ENCODE results near the gene RGCC.

Gene RGCC

DNA sequence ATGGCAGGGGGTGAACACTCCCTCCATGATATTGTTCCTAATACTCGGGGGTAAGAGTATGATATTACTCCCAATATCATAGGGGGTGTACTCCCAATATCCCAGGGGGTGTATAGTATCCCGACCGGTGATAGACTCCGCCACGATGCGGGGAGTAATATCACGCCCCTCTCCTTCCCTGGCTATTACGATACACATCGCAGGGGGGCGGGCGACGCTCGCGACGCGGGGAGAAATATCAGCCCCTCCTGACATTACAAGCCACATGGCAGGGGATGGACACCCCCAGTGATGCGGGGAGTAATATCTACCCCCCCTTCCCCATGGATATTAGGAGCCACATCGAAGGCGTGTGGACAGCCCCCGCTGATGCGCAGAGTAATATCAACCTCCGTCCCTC, 3.2 kb upstream of the RGCC start:
- DNase-seq: no peak

DNA sequence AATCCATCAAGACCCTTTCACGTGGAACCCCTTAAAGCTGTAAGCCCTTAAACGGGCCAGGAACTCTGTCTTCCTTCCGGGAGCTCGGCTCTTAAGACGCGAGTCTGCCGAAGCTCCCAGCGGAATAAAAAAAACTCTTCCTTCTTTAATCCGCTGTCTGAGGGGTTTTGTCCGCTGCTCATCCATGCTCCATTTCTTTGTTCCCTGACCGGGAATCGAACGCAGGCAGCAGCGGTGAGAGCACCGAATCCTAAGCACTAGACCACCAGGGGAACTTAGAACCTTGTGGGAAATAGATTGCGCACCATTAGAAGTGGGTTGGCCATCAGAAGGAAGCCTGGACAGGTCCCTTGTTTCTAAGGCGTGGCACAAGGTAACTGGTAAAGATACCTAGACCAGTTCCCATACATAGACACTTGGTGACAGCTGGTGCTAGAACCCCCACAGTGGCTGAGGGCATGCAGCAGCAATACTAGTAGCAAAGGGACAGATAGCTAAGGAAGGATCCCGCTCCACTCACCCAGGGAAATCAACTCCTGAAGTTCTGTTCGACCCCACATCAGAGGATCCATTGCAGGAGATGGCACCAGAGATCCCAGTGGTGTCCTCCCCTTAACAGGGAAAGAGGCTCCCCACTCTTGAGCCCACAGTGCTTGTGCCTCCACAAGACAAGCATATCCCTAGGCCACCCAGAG, 1.5 kb upstream of the RGCC start:
- DNase-seq: no peak

DNA sequence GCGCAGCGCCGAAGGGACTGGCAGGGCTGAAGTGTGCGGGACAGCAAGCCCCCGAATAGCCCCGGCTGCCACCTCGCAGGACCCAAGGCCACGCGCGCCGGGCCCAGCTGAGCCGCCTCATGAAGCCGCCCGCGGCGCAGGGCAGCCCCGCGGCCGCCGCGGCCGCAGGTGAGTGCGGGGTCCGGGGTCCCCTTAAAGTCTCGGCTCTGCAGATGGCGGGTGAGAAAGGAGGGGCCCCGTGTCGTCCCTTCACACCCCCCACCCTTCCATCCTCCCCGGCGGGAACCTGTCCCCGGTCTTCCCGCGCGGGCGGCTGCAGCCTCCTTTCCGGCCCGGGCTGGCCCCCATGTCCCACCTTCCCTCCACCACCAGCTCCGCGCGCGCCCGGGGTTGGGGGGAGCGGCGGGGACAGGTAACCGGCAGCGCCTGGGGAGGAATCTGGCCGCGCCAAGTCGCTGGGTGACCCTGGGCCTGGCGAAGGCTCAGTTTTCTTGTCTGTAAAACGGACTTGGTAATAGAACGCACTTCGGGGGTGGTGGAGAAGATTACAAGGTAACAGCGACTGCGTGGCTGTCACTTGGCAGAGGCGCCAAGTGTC, 338 bp downstream of the RGCC start:
- DNase-seq: peak; percentile 42

DNA sequence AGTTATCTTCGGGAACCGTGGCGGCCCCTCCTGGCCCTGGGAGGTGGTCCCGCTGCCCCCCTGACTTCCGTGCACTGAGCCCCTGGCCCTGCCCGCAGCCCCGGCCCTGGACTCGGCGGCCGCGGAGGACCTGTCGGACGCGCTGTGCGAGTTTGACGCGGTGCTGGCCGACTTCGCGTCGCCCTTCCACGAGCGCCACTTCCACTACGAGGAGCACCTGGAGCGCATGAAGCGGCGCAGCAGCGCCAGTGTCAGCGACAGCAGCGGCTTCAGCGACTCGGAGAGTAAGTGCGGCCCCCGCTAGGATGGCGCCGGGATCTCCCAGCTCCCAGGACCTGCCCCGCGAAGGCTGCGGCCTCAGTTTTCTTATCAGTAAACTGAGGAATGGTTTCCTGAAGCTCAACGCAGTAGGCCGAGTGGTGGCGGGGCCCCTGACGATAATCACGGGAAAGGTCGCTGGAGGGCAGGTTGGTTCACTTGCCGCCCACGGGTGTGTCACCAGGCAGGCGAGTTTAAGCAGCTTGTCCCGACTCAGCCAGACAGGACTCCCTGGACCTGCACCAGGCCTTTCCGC, 924 bp downstream of the RGCC start:
- peak; percentile 46 for DNase-seq

DNA sequence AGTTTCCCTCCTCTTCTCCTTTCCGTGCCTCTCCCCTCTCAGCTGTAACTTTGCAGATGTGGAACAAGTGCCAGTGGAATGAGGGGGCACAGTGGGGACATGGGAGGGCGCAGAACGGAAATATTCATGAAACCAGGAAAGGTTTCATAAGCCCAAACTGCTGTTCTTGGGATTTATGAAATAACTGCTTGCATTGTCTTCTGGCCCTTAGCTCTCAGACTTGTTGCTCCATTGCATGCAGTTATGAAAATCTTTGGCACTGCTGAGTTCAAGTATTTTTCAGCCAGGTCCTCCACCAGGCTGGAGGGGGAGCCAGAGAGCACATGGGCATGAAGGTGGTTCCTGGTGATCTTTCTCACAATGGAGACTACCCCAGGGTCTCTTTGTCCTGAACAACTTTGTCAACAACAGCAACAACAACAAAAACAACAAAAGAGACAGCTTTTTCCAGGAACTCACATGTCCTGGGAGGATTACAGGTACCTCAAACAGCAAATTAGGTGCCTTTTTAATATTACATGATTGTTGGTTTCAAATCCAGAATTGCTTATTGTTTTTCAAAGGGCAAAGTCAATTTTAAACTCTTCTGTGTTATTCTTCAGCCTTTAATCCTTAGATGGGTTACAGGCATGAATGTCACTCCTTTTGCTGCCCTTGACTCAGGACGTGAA, 1.5 kb downstream of the RGCC start:
- DNase-seq: peak; percentile 80

DNA sequence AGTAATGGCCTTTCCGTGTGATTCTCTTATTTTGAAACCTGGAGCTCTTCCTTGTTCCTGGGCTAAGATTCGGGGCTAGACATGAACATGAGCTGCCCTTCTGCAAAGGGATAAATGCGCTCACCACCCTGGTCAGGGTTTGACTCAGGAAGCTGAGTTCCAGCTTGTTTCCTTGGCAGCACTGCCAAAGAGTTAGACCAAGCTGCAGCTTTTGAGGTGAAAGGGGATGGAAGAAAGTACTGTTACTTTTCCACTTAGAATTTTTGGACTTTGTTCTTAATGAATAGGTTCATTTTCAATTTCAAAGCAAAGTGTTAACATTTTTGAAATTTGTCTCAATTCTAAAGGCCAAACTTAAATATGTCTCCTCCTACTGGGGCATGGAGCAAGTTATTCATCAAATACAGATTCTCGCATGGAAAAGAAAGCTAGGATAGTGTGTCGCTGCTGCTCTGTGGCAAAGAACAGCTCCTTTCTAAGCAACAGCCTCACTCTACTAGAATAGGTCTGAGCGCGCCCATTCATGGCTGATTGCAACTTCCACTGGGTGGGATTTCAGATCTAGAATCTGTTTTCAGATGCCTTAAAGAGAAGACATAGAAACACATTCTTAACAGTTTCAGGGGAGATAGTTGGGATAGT, 2.2 kb downstream of the RGCC start:
- DNase-seq: no peak

DNA sequence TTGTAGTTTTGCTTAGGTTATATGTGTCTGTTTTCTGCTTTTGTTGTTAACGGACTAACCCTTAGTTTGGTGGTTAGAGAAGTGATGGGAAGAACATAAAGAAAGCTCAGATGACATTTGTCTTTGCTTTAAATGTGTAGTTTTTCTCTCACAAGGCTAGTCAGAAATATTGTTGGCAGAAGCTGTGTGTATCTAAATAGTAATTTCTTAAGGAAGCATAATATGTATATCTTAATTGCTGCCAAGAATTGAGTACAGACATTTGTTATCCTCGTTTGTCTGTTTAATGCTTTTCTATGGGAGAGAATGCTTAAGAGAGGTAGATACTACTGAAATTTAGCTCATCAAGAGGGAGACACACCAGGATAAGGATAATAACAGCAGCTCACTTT, 2.7 kb downstream of the RGCC start:
- no peak for DNase-seq

DNA sequence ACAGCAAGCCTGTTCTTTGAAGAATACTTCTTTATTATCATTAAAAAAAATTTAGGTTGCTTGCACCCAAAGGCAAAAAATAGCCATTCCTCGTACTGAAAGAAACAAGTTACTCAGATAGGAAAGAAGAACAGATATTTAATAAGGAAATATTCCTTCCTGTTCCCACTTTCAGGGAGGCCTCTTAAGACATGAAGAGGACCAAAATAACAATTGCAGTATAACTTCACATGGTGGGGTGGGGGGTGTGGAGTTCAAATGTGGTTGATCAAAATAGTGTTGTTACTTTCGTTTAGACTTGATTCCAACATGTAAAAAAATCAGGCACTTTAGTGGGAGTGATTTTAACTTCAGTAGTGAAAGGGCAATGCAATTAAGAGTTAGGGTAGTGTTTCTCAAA, 3.6 kb downstream of the RGCC start:
- no peak for DNase-seq

DNA sequence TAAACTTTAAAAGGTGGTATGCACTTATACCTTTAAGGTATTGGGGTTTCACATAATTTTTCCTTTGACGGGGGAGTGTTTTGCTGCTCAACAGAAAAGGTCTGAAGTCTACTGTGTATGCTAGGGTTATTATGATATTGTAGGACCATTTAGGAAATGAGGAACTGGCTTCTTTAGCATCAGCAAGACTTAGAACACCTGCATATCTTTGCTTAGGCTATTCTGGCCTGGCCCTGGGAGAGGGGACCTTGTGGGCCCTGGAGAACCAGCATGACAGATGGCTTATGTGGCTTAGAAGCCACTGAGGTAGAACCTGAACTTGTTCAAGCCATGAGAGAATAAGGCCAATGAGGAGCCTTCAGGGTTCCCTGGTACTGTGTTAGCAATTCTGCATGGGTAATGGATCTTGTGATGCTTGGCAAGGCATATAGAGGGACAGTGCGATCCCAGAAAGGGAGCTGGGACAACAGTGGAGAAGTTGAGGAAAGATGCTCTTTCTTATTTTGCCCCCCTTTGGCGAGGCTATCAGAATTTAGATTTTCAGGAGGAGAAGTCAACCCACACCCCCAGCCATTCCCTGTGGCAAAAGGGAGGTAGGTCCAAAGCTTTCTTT, 4.3 kb downstream of the RGCC start:
- DNase-seq: no peak

DNA sequence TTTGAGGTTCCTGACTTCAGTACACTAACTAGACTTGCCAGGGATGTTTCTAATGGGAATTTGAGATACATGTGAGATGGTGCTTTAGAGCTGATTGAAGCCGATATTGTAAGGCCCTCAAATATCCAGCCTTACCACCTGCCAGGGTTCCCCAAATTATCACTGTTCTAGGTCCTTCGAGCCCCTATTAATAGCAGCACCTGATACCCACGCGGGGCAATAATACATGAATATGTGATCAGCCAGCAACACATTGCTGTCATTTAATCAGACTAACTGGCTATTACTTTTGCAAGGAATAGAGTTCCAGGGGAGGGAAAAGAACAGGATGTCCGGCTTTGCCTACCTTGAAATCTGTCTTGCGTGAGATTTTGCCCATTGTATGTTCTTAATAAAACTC, 5.1 kb downstream of the RGCC start:
- DNase-seq: no peak

DNA sequence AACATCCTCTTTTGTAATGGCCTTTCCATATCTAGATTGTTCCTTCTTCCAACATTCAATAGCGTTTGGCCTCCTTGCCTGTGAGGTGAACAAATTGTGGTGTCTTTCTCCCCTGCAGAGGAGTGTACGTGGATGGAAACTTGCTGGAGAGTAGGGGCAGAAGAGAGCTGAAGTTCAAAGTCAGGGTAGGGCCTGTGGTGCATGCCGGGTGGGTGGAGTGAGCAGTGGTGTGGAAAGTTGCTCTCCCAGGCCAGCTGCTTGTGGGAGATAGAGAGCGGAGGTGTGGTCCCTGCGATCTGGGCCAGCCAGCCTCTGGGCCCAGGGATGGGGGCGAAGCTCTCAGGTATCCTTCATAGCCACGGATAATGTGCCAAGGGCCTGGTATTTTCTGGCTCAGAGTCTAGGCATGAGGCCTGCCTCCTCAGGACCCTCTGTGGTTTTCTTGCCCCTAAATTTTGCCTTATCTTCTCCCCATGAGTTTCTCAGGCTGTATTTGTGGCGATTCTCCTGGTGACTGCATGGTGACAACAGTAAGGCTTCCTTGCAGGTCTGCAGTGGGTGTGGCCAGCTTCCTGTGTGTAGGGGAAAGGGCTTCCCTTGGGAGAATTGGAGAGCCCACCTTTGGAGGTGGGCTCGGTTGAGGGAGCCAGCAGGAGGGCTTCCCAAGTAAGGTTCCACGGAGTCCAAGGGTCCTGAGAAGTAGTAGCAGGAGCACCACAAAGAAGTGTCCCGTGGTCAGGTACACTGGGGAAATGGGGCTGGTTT, 6.7 kb downstream of the RGCC start:
- no peak for DNase-seq

DNA sequence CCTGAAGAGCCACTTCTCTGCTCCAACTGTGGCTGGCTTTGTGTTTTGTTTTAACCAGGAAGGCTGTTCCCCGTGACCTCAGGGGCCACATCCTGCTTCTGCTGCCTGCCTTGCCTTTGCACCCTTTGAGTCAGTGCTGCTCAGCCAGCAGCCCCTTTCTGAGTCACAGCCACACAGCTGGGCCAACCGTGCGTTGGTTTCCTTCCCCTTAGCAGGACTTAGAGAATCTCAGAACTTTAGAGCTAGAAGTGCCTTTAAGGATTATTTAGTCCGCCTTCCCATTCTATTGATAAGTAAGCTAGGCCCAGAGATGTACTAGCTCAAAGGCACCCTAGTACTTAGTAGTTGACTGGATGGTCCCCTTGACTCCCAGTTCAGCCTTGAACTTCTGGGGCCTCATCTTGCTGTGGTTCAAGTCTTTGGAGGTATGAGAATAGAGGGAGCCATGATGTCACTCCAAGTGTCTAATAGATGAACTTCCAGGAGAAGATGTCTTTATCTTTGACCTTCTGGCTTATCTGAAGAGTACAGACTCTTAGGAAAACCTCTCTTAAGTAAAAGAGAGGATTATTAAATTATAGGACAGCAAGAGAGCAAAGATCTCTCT, 8.0 kb downstream of the RGCC start:
- peak; percentile 94 for DNase-seq

DNA sequence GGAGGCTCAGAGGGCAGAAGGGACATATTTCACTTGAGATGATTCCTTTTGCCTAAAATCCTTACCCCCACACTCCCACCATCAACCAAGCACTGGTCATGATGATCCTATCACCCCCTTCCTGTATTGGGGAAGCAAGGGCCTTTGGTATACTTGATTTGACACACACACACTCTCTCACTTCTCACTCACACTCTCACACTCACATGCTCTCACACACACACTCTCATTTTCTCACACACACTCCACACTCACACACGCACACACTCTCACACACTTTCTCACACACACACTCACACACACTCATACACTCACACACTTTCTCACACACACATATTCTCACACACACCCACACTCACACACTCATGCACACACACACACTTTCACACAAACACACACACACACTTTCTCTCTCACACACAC, 8.6 kb downstream of the RGCC start:
- DNase-seq: peak; percentile 48

DNA sequence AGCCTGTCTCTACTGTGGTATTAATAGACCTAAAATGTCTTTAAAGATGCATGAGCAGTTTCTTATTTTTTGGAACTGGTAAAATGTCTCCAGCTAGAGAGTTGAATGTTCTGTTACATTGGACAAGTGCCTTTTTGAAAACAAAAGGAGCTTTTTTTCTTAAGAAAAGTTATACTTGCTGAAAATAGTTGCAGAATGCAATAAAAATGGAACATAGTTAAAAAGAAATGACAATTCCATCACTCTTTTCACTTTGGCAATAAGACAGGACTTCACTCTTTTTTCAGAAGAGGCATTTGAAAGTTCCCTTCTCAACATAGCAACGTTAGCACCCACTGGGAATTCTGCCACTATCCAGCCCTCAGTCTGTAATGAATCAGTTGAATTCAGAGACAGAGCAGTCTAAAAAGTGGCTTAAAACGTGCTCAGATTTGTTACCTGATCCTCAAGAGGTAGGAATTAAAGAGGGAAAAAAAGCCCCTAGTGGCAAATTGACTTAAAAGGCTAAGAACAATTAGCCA, 10.1 kb downstream of the RGCC start:
- DNase-seq: no peak

DNA sequence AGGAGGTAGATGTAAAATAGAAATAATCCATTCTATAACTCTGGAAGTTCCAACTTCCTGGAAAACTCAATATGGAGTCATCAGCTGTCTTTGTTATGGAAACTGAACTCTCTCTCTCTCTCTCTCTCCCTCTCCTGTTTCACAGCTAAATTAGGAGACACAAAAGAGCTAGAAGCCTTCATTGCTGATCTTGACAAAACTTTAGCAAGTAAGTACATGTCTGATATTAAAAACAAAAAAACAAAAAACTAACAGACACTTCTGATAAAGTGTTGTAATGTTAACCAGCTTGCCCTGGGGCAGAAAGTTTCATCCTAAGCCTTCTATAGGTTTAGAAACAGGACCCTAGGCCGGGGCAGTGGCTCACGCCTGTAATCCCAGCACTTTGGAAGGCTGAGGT, 11.3 kb downstream of the RGCC start:
- DNase-seq: no peak

DNA sequence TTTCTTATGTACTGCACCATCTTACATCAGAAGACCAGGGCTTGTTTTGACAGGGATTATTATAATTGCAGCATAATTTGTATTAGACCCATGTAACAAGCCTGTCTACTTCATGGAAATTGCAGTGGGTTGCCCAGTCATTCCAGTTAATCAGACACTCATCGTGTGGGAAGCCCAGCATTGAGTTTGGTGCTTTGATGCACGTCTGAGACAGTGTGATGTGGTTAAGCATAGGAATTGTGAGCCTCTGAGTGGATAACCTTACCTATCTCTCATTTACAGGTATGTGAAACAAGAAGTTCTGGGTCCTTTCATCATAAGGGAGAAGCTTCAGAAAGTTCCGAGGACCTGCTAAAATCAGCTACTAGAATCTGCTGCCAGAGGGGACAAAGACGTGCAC, 12.8 kb downstream of the RGCC start:
- peak; percentile 35 for DNase-seq

DNA sequence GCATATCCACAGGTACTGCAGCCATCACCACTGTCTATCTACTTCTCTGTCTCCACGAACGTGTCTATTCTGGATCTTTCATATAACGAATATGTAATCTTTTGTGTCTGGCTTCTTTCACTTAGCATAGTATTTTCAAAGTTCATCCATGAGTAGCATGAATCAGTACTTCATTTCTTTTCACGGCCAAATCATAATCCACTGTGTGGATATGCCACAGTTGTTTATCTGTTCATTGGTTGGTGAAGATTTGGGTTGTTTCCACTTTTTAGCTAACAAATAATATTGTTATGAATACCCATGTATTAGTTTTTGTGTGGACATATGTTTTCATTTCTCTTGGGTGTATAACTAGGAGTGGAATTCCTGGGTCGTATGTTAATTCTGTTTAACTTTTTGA, 14.4 kb downstream of the RGCC start:
- DNase-seq: no peak

DNA sequence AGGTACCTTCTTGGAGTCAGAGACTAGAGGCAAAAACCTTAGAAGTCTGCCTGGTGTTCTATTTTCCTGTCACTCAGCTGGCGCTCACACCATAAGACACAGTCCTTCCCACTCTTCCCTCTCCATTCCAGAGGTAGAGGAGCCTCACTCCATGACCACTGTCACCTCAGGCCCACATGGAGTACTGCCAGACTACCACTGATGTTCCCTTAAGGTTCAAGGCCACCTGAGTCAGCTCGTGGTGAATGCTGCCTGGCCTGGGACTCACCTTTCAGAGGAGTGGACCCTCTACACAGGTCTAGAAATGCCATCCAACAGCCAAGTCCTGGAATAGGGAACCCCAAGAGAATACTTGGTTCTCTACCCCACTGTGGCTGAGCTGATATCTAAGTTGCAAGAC, 29.9 kb downstream of the RGCC start:
- DNase-seq: no peak

DNA sequence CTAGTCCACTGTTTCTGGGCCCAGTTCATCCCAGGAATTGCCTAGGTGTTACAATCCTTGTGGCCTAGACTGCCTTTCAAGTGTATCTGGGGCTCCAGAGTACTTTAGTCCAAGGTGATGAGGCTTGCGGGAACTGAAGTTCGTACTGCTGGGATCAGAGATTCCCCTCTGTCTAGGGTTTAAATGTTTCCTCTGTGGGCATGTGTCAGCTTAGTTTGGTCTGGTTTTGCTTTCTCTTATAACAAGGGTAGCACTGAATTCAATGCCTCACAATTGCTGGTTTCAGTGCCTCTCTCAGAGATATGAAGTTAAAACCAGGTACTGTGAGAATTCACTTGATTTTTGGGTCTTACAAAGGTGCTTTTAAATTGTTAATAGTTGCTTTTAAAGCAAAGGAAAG, 30.8 kb downstream of the RGCC start:
- DNase-seq: no peak

DNA sequence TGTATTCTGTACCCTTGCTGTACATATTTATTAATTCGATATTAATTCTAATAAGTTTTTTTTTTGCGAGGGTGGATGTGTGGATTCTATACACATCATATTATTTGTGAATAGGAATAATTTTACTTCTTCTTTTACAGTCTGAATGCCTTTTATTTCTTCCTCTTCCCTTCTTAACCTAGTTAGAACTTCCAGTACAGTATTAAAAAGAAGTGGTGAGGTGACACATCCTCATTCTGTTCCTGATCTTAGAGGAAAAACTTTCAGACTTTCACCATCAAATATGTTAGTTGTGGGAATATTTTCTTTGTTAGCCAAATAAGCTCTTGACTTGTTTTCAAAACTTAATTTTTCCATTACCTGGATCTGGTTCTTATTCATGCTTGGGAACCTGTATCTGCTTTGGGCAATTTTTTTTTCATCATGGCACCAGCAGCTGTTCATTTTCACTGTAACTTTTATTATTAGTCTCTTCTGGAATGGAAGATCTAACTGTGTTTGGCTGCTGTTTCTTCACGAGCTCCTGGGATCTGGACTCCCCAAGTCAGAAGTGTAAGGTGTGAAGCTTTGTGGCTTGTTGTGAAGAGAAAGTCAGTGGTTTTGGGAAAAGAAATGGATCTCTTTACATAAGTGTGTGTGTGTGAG, 33.1 kb downstream of the RGCC start:
- DNase-seq: no peak

DNA sequence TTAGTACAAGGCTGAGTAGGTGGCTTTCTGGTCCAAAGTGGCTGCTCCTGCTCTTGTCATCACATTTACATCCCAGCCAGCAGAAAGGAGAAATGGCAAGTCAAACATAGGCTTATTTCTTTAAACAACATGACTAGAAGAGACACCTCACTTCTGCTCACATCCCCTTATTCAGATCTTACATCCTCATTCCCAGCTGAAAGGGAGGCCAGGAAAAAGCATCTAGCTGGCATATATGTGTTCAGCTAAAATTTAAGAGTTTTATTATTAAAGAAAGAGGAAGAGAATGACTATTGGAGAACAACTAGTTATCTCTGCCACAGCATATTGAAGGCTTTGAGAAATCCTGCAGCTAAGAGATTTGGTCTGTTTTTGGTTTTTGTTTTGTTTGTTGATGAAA, 34.1 kb downstream of the RGCC start:
- no peak for DNase-seq

Measured in CD4-positive, alpha-beta T cell treated with Interleukin-4 for 4 hours (primary cell).